AG08396 (cell line): ENCODE data around the gene LRP8.
A peak's percentile ranks its signal among the peaks of the same experiment; 100 is the strongest.

ENCODE experiments used
- DNase-seq: peaks from one replicate; pipeline ENCODE4 v3.0.0; 2012; ENCODE audit warnings: low spot score, mixed read lengths

The LRP8 gene

GRCh38 chr1:53304527-53304926 lies 23.3 kb downstream of the LRP8 start:
- DNase-seq = no peak

- DNase-seq = no peak
These were observed 23.9 kb downstream of the LRP8 start for GRCh38 chr1:53303726-53304515.

DNA sequence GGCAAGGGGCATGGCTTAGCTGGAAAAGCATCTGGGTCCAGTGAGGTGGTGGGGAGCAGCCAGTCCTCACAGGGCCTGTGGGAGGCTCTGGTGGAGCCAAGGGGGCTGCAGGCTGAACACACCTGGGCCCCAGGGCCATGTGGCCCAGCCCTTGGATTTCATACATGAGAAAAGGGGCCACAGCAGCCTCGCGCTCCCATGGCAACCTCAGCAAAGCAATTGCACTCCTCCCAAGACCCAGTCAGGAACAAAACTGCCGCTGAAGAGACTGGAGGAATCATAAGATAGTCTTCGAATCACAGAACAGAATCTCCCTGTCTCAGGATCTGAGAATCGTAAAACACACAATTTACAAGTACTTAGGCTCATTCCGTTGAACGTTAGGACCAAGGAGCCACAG lies 24.6 kb downstream of the LRP8 start:
- DNase-seq = no peak

DNA sequence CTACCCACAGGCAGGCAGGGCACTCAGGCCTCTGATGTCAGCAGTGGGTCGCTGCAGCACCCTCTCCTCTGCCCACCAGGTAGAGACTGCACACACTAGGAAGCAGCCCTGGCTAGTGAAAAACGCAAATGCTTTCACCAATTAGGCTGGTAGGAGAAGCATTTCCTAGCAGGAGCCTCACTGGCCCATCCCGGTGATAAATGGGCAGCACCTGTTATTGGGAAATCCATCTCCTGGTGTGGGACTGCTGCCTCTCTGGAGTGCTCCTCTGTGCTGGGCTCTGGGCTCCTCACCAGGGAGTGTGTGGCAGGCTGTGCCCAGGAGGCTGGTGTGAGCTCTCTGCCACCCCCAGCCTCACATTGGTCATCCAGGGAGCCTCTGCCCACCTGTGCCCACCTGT lies 28.6 kb downstream of the LRP8 start:
- DNase-seq = no peak

- DNase-seq = no peak
These were observed 29.7 kb downstream of the LRP8 start for GRCh38 chr1:53298045-53298637.

- no peak for DNase-seq
These were observed 30.7 kb downstream of the LRP8 start for GRCh38 chr1:53297195-53297594.

DNA sequence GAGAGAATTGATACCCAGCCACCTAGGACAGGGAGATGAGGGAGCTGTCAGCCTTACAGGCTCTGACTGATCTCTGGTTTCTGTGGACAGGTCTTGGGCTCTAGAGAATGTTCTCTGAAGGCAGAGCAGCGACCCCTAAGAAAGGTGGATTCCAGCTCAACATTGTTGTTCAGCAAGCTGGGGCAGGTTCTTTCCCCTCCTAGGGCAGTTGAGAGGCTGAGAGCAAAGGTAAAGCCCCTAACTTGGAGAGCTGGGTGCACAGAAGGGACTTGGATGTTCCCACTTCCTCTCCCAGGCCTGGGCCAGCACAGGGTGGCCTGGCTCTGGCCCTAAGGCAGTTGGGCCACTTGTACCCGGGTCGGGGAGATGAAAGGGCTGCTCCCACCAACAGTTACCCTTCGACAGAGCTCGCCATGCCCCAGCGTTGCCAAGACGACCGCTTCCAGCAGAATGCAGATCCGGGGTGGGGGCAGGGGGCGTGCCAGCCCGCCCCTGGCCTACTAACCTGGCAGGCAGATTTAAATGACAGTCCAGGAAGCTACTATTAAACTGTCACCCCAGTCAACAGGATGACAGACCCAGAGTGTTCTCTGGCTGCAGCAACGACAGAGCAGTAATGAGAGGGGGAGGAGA lies 31.6 kb downstream of the LRP8 start:
- no peak for DNase-seq

DNA sequence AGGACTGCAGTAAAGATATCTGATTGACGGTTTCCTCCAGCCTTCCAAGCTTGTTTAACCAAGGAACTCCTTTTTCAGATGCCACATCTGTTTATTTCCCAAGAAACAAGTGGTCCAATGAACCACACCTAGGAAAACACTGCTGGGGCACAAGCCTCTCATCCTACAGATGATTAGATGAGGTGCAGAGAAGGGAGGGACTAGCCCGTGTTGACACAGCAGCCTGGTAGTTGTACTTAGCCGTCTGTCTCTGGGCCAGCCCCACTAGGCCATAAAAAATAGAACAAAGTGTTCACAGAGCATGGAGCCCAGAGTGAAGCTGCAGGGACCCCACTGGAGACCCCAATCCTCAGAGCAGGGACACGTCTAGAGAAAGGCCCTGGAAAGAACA lies 32.1 kb downstream of the LRP8 start:
- no peak for DNase-seq

DNA sequence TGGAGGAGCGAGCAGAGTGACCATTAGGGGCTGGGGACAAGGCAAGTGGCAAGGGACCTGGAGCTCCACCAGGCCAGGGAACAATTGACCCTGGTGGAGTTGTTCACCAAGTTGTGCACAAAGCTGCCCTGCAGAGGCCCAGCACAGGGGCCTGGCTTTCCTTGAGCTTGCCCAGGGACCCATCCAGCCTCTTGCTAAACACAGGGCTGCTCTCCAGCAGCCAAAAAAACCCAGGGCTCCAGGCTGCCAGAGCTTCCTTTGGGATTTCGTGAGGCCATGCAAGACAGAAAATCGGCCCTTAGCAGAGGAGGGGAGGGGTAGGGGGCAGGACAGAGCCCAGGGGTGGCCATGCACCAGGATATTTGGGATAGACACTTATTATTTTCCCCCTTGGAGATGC lies 32.6 kb downstream of the LRP8 start:
- DNase-seq = no peak

DNA sequence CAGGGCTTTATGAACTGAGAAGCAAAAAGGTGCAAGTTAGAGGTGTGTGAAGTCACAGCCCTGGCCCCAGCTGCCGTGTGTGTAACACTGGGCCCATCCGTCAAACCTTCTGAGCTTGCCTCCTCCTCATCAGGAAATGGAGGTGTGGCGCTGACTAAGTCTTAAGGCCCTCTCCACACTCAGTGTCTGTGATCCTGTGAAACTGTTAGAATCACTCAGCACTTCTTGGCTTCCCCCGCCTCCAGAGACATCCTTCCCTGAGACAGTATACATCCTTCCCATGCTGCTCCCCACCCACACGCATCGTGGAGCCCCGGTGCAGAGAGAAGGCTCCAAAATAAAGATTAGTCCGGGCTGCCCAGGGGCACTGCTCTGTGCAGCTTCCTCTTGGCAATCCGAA lies 33.3 kb downstream of the LRP8 start:
- peak; percentile 47 for DNase-seq

- no peak for DNase-seq
These were observed 33.8 kb downstream of the LRP8 start for GRCh38 chr1:53294061-53294460.

- peak; percentile 36 for DNase-seq
These were observed 34.7 kb downstream of the LRP8 start for GRCh38 chr1:53293123-53293522.

GRCh38 chr1:53292690-53293089 lies 35.2 kb downstream of the LRP8 start:
- DNase-seq = no peak

GRCh38 chr1:53291574-53291973 lies 36.3 kb downstream of the LRP8 start:
- no peak for DNase-seq

DNA sequence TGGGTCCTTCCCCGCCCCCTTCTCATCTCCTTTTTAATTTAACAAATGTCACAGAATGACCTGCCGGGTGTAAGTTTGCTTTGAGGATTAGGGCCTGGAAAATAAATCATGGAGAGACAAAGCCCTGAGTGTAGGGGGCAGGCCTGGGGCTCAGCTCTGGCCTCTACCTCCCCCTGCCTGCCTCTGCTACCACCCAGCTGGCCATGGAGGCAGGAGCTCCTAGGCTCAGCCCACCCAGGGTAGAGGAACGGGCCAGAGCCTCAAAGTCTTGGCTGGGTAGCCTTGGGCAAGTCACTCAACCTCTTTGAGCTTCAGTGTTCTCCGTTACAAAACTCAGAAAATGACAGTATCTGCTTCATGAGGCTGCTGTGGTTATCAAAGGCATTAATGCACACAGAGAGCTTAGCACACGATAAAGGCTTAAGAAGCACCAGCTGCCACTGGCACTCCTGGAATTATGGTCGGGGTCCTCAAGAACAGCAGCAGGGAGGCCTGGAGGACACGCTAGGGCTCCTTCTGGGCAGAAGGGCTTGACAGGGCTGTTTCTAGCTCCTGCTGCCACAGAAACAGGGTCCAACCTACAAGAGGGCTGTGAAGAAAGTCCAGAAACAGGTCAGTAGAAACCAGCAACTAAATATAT lies 39.0 kb downstream of the LRP8 start:
- DNase-seq = no peak

GRCh38 chr1:53288002-53288789 lies 39.7 kb downstream of the LRP8 start:
- no peak for DNase-seq

- DNase-seq = no peak
These were observed 40.9 kb downstream of the LRP8 start for GRCh38 chr1:53286955-53287354.

- DNase-seq = no peak
These were observed 41.7 kb downstream of the LRP8 start for GRCh38 chr1:53285969-53286760.

DNA sequence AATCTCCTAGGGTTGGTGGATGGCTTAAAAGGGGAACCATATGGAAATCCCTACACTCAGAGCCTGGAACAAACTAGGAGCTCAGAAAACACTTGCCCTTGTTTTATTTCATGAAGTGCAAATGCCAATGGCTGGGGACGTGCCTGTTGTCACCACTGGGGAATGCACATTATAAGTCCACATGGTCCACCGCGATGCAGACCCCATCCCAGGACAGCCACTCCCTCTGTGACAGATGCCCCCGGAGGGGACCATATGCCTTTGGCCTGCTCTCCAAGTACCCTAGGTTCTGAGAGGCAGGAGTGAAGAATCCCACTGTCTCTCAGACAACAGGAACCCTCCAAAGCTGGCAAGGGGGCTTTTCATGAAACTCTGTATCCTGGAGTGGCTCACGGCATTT lies 42.3 kb downstream of the LRP8 start:
- no peak for DNase-seq

DNA sequence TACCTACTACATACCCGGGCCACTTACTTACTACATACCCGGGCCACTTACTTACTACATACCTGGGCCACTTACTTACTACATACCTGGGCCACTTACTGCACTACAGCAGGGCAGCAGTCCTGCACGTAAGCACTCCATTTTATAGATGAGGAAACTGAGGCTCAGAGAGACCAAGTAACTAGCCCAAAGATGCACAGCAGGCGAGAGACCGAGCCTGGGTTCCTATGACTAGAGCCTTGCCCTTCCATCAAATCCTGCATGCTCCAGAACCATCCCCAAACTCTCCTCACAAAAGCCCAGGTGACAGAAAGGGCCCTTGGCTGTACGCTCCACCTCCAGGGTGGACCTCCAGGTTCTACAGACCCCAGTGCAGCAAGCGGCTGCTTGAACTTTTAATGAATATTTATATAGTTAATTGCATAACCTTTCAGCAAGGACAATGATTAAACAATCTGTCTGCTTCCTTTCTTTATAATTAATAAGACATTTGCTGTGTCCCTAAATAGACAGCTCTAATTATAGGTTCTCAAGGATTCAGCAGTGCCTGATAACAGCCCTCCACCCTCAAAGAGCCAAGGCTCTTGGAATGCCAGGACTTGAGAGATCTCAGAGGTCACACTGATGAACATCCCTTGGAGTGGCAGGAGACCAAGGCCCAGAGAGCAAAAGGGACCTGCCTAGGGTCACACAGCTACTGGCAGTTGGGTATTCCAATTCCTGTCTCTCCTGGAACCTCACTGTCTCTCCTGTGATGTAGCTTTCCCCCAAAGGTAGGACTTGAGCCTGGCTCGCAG lies 43.4 kb downstream of the LRP8 start:
- no peak for DNase-seq
